Measurements from ENCODE around the gene FOXP4. TPM values are rescaled to one million over a fixed set of nuclear protein-coding genes. Genes with fewer than 3 reads are reported as not detected.
A peak's percentile ranks its signal among the peaks of the same experiment; 100 is the strongest.

The FOXP4 gene
- total and polyA plus RNA-seq, 2 donors from 2014 or later: 14.0 to 33.2 TPM

DNA sequence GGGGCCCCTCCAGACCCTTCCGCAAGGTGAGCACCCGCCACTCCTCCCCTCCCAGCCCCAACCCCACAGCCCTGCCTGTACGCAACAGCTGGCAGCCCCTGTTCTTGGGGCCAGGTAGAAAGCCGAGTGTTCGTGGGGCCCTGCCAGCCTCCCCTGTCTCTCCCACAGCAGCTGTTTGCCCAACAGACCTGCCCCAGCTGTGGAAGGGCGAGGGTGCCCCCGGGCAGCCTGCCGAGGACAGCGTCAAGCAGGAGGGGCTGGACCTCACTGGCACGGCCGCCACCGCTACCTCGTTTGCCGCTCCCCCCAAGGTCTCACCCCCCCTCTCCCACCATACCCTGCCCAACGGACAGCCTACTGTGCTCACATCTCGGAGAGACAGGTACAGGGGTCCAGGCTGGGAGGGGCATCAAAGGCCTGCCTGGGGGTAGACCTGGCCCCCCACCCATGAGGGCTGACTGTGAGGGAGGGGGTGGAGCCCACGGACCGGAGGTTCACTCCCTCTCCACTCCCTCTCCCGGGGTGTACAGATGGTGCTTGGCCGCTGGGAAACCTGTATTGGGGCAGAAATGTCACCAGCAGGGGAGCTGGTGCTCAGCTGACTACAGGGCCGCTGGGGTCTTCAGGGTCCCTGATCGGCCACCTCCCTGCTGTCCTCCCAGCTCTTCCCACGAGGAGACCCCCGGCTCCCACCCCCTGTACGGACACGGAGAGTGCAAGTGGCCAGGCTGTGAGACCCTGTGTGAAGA lies 41.1 kb downstream of the FOXP4 start:
- Histone ChIP-seq H3K27me3 (ENCODE audit: control insufficient read depth, insufficient read depth, low read length) (no peaks in the 10 kb centered on the region), H3K4me3 (ENCODE audit: low read length in 3 of 3) (no peak overlapping the region), H3K36me3 (ENCODE audit: control insufficient read depth in 2 of 3, insufficient read depth in 3 of 3, low read length in 3 of 3) (peaks cover 2 to 15% (median 6%) of the 10 kb centered on the region in 3 donors), H3K4me1 (ENCODE audit: control insufficient read depth in 2 of 3, insufficient read depth in 2 of 3, low read depth in 1 of 3, low read length in 3 of 3) (peaks cover 0 to 25% (median 21%) of the 10 kb centered on the region in 3 donors), H3K9ac (ENCODE audit: low read length in 3 of 3) (no peak overlapping the region), H3K27ac (ENCODE audit: low read depth in 2 of 2, low read length in 2 of 2) (no peak overlapping the region), H3K9me3 (ENCODE audit: control insufficient read depth in 2 of 3, insufficient read depth in 1 of 3, low read length in 3 of 3) (no peaks in the 10 kb centered on the region)
- FAIRE-seq: no peak
- no peak for DNase-seq
- intact Hi-C loops (cut with DNase I): no loop called here
- TF ChIP-seq, protein P1, sequence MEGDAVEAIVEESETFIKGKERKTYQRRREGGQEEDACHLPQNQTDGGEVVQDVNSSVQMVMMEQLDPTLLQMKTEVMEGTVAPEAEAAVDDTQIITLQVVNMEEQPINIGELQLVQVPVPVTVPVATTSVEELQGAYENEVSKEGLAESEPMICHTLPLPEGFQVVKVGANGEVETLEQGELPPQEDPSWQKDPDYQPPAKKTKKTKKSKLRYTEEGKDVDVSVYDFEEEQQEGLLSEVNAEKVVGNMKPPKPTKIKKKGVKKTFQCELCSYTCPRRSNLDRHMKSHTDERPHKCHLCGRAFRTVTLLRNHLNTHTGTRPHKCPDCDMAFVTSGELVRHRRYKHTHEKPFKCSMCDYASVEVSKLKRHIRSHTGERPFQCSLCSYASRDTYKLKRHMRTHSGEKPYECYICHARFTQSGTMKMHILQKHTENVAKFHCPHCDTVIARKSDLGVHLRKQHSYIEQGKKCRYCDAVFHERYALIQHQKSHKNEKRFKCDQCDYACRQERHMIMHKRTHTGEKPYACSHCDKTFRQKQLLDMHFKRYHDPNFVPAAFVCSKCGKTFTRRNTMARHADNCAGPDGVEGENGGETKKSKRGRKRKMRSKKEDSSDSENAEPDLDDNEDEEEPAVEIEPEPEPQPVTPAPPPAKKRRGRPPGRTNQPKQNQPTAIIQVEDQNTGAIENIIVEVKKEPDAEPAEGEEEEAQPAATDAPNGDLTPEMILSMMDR (IDR thresholded peaks at IDR 0.05; ENCODE audit: borderline replicate concordance, extremely low read depth, insufficient read depth): no peak

DNA sequence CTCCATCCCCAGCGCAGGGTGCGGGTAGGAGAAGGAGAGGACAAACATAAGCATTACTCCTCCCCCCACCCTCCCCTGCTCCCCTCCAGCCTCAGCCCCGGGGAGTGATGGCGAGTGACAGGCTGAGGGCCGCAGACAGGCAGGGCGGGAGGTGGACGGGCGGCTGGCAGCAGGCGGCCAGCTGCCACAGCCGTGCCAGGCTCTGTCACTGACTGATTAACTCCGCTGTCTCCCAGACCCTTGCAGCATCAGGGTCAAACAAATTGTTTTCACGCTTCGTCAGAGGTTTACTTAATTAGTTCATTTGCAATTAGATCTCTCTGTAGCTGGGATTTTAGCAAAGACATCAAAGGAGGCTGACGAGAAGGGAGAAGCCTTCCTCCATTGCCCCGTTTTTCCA lies 41.9 kb downstream of the FOXP4 start:
- Histone ChIP-seq H3K36me3 (ENCODE audit: control insufficient read depth in 2 of 3, insufficient read depth in 3 of 3, low read length in 3 of 3) (peaks cover 4 to 15% (median 11%) of the 10 kb centered on the region in 3 donors), H3K27me3 (ENCODE audit: control insufficient read depth, insufficient read depth, low read length) (no peaks in the 10 kb centered on the region), H3K4me1 (ENCODE audit: control insufficient read depth in 2 of 3, insufficient read depth in 2 of 3, low read depth in 1 of 3, low read length in 3 of 3) (peaks cover 0 to 17% (median 16%) of the 10 kb centered on the region in 3 donors), H3K27ac (ENCODE audit: low read depth in 2 of 2, low read length in 2 of 2) (no peak overlapping the region), H3K9me3 (ENCODE audit: control insufficient read depth in 2 of 3, insufficient read depth in 1 of 3, low read length in 3 of 3) (no peaks in the 10 kb centered on the region), H3K9ac (ENCODE audit: low read length in 3 of 3) (no peak overlapping the region), H3K4me3 (ENCODE audit: low read length in 3 of 3) (no peak overlapping the region)
- FAIRE-seq (no peak), DNase-seq (peak in 1 of 5 donors; percentile 55)
- intact Hi-C loops (cut with DNase I): no loop called here
- TF ChIP-seq, protein P1 (IDR thresholded peaks at IDR 0.05; ENCODE audit: borderline replicate concordance, extremely low read depth, insufficient read depth): no peak

DNA sequence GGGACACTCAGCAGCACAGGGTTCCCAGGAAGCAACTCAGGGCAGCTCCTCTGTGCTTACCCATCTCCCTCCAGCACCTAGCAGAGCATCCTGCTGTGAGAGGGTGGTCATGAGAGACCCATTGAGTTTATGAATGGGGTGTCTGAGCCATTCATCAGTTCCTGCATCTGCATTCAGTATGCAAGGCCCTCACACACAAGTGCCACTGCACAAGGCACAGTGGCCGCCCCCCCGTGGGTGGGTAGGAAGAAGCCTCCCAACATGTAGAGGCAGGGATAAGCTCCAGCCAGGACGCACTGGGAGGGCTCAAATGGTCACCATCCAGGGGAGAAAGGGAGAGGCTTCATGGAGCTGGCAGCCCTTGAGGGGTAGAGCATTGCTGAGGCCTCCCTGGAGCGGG lies 43.0 kb downstream of the FOXP4 start:
- peaks cover 4 to 12% (median 11%) of the 10 kb centered on the region in 3 donors for H3K36me3 ChIP-seq (ENCODE audit: control insufficient read depth in 2 of 3, insufficient read depth in 3 of 3, low read length in 3 of 3)
- FAIRE-seq (no peak), DNase-seq (peak in 1 of 5 donors; percentile 64)
- H3K4me1 ChIP-seq (ENCODE audit: control insufficient read depth in 2 of 3, insufficient read depth in 2 of 3, low read depth in 1 of 3, low read length in 3 of 3): peaks cover 0 to 6% (median 6%) of the 10 kb centered on the region in 3 donors
- H3K9me3 ChIP-seq (ENCODE audit: control insufficient read depth in 2 of 3, insufficient read depth in 1 of 3, low read length in 3 of 3): no peaks in the 10 kb centered on the region
- H3K27ac ChIP-seq (ENCODE audit: low read depth in 2 of 2, low read length in 2 of 2): no peak overlapping the region
- intact Hi-C loops (cut with DNase I): no loop called here
- no peaks in the 10 kb centered on the region for H3K27me3 ChIP-seq (ENCODE audit: control insufficient read depth, insufficient read depth, low read length)
- H3K9ac ChIP-seq (ENCODE audit: low read length in 3 of 3): no peak overlapping the region
- TF ChIP-seq, protein P1 (IDR thresholded peaks at IDR 0.05; ENCODE audit: borderline replicate concordance, extremely low read depth, insufficient read depth): no peak
- no peak overlapping the region for H3K4me3 ChIP-seq (ENCODE audit: low read length in 3 of 3)

All from kidney (tissue), 14 donors.